COLO668 (cell line): ENCODE data around the gene FRMD1.
A peak's percentile ranks its signal among the peaks of the same experiment; 100 is the strongest.

Experiments
- DNase-seq: peaks from one replicate; lab custom pipeline; 2025; ENCODE audit not compliant: unreplicated experiment; lab: John Stamatoyannopoulos, UW

FRMD1 gene

DNA sequence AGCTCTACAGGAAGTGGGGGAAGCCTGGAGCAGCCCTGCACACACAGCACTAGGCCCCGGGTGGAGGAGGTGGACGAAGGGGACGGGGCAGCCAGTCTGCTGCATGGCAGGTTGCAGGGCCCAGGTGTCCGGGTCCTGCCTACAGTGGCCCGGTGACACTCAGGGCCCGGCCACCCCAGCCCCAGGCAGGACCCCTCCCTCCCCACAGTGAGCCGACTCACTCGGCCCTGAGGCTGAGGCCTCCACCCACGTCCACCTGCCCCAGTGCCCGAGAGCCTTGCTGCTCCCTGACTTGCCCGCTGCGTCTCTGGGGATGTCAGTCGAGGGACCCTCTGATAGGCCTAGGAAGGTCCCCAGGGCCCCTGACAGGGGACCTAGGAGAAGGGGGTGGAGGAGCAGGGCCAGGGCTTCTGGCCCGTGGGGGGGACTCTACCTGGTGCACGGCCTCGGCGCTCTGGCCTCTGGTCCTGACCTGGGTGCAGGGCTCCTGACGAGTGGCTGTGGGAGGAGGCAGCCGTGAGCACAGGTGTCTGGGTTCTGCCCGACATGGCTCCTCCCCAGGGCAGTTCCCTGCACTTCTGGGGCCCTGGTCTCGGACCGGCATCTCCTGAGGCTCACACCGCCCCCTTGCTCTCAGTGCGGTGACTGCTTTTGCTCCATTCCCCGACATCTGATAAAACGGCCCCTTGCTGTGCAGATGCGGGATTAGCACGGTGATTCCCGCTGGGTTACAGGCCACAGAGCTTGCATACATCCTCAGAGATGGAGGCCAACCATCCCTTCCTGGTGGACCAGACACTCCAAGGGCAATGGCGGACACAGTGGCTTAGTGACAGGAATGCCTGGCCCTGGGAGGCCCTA, 20.1 kb downstream of the FRMD1 start:
- DNase-seq: no peak

DNA sequence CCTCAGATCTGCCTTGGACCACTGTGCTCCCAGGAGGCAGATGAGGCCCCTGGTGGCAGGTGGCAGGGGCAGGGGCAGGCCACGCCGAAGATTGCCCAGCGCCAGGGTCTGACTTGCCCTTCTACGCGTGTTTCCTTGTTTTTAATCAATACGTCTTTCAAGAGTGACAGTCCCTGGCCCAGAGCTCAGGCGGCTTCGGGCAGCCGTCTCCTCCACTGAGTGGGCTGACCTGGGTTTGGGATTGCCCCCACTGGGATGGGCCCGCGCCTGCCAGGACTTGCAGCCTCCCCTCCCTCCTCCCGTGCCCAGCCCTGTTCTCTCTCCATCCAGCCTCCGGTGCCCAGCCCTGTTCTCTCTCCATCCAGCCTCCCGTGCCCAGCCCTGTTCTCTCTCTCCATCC, 21.2 kb downstream of the FRMD1 start:
- no peak for DNase-seq

- DNase-seq: no peak
Measured at GRCh38 chr6:168056892-168057527, 22.0 kb downstream of the FRMD1 start.

DNA sequence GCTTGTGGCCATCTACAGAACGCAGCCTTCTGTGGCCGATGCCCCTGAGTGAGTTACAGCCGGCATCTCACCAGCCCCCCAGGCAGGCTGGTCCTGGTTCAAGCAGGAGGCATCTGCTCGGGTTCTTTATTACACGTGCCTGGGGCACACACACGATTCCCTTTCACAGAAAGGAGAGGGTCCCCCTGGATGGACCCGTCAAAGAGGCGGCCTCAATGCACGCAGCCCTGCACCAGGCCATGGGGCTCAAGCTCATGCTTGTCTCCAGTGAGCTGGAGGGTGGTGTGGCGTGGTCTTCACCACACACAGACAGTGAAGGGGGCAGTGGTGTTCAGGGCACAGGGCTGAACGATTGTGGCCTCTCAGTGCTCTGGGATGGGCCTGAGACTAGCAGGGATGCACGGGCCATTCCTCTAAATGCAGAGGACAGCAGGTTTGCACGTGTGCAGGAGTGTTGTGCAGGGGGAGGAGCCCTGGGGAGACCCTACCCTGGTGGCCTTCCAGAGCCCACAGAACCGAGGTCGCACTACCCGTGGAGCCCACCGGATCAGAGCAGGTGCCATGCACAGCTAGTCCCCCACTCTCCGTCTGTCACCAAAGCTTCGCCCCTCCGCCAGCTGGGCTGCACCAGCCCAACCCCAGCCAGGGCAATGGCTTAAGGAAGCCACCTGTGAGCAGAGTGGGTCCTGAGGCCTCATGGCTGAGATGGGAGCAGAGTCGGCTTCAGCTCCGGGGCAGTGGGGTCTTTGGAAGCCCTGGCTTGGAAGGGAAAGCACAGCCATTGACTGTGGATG, 23.1 kb downstream of the FRMD1 start:
- DNase-seq: no peak

DNA sequence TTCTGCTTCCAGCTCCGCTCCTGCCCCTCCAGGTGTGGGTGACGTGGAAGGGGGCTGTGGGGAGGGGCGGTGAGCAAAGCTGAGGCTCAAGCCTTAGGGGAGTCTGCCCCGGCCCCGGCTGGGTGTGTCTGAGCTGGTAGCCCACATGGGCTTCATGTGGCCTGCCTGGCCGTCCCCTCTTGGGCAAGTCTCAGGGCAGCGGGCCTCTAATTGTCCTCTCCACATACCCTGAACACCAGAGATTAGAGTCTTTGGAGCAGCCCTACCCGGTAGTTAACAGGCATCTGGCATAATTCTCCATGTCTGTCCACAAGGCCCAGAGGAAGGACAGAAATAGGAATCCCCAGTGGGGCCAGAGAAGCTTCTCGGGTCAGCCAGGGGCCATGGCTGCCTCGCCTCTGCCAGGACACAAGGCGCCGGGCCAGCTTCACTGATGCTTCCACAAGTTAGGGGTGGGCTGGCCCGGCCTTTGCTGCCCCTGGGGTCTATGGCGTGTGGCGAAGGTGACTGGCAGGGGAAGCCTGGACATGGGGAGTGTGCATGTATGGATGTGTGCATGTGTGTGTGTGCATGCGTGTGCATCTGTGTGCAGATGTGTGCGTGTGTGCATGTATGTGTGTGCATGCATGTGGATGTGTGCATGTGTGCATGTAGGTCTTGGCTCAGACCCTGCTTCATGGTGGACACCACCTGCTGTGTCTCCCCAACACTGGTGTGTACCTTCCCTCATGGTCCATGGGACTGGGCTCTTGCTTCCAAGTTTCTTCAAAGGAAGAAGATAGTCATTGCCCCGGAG, 24.0 kb downstream of the FRMD1 start:
- no peak for DNase-seq

DNA sequence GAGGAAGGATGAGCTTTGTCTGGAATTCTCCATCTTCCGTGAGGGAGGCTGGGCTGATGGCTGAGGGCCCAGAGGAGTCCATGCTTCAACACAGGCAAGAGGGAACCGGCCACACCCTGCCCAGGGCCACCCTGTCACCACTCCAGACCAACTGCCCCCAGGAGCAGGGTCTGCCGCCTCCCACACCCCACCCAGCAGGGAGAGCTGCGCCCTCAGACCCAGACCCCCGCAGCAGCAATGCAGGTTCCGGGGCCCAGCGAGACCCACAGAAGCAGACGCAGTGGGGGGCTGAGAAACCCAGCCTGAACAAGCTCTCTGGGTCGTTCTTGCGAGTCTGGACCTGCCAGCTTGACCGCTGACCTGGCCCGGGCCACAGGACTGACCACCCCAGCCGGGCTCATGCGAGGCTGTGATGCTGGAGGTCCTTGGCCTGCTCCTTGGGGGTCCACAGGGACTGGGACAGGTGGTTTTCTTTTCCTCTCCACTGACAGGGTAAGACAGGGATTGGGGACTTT, 25.0 kb downstream of the FRMD1 start:
- DNase-seq: no peak

GRCh38 chr6:168053086-168053956, 25.7 kb downstream of the FRMD1 start:
- no peak for DNase-seq

DNA sequence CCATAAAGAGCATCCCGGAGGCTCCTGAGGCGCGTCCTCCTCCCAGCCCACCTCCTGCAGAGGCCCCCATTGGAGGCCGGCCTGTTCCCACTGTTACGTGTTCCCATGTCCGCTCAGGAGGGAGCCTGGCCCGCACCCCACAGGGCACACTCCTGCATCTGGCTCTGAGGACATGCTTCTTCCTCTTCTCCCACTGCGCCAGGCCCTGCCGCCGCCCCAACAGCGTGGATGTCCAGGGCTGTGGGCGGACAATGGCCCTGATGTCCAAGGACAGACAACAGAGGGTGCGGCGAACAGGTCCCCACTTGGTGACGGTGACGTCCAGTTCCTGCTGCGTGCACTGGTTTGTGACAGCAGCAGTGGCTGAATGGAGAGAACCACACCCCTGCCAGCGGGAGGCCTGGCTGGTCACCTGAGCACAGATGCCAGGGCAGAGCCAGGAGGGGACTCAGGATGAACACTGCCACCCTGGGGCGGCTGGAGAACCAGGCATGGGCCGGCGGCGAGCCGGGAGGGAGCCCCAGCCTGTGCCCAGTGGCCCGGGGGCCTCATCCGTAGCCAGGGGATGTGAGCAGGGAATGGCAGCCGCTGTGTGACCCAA, 26.6 kb downstream of the FRMD1 start:
- peak; percentile 72 for DNase-seq

- DNase-seq: no peak
Measured at GRCh38 chr6:168051648-168052047, 27.4 kb downstream of the FRMD1 start.

DNA sequence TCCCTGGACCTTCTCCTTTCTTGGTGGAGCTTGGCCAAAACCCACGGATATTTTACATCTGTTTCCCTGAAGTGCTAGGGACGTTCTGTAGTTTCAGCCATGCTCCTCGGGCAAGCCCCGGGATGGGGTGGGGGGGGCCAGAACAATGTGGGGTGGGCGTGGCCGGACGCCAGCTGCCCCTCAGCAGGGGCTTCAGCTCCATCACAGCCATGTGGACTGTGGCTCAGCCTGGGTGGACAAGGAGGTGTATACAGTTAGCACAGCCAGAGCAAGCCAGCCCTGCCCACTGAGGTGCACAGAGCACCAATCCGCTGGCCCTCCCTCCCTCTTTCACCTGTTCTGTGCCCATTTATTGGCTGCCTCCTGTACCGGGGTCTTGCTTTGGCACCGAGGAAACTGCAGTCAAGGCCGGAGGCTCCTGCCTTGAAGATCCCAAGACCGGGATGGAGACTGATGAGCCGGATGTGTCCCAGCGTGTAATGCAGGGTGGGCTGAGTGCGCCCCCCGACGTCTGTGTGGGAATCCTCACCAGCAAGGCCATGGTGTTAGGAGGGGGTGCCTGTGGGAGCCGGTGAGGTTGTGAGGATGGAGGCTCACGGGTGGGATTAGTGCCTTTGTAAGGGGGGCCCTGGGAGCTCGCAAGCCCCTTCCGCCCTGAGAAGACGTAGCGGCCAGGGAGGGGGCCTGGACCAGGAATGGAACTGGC, 28.0 kb downstream of the FRMD1 start:
- no peak for DNase-seq

GRCh38 chr6:168050225-168050880, 28.7 kb downstream of the FRMD1 start:
- DNase-seq: no peak

DNA sequence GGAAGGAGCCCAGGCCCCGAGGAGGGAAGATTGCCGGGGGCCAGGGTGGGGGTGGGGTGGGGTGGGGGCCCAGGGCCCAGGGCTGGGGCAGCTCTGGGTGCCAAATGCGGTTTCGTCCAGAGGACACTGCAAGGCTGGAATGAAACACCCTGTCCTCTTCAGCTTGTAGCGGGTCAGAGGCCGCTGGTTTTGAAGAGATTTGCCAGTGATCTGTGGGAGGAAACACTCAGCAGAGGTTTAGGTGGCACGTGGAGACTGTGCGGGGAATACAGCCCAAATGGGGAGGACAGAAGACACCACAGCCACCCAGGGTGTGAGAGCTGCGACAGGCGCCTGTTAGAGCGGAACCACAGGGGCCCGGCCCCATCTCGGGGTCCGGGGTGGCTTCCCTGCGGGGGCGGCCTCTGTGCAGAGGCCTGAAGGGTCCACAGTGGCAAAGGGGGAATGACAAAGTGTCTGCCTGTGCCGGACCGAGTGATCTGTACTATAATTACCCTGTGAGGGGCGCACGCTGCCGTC, 29.2 kb downstream of the FRMD1 start:
- DNase-seq: no peak

DNA sequence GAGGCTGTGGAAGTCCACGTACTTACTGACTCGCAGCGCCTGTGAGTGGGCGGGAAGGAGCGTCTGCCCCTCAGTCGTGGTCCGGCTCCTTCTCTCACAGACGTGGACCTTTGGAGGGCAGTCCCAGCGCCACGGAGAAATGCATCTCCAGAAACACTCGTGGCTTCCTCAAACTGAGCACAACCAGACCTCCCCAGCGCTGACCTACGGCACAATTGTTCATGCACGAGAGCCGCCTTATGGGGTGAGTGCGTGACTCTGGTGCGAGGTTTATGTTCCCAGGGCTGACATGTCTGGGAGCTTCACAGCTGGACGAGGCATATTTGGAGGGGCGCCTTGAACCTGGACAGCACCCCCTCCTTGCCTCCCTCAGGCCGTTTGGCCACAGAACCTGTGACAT, 29.7 kb downstream of the FRMD1 start:
- DNase-seq: no peak

- DNase-seq: no peak
Measured at GRCh38 chr6:168048724-168049025, 30.3 kb downstream of the FRMD1 start.

GRCh38 chr6:168047841-168048723, 30.9 kb downstream of the FRMD1 start:
- no peak for DNase-seq

- no peak for DNase-seq
Measured at GRCh38 chr6:168046696-168047095, 32.3 kb downstream of the FRMD1 start.
